ENCODE results near the gene NEUROG2.

- TF ChIP-seq CTCF (conservative IDR thresholded peaks at IDR 0.05; ENCODE audit: low read depth, low read length): no peak
- TF ChIP-seq EZH2phosphoT487 (IDR thresholded peaks at IDR 0.05; ENCODE audit: borderline replicate concordance, low read length): no peak
- TF ChIP-seq EZH2 (IDR thresholded peaks at IDR 0.05; ENCODE audit: low read length, unreplicated experiment): no peak
Measured at GRCh38 chr4:112517911-112518310, 1.9 kb upstream of the NEUROG2 start.
